H9 (cell line): ENCODE measurements around the gene RANGAP1. TPM values are rescaled to one million over a fixed set of nuclear protein-coding genes. Genes with fewer than 3 reads are reported as not detected.
A peak's percentile ranks its signal among the peaks of the same experiment; 100 is the strongest.

ENCODE experiments used
- DNase-seq: peaks from one replicate; pipeline ENCODE4 v3.0.0-alpha.2; 2017
- H2AFZ ChIP-seq: one replicate; pipeline ENCODE4 v1.6.1; 2013; ENCODE audit warnings: mild to moderate bottlenecking, low read length, control low read depth, moderate library complexity
- H2AK5ac ChIP-seq: 2 replicates; pipeline ENCODE4 v1.6.1; 2013; ENCODE audit warnings: low read length, control low read depth, mixed read lengths; ENCODE audit not compliant: insufficient read length
- H2BK120ac ChIP-seq: one replicate; pipeline ENCODE4 v1.6.1; 2013; ENCODE audit warnings: low read depth, mild to moderate bottlenecking, low read length, control low read depth, inconsistent platforms; ENCODE audit not compliant: poor library complexity, severe bottlenecking
- H2BK12ac ChIP-seq: 2 replicates; pipeline ENCODE4 v1.6.1; 2013; ENCODE audit warnings: low read length, control low read depth, mixed read lengths, low read depth; ENCODE audit not compliant: insufficient read length
- H2BK15ac ChIP-seq: 2 replicates; pipeline ENCODE4 v1.6.1; 2013; ENCODE audit warnings: low read depth, low read length, control low read depth
- H2BK20ac ChIP-seq: one replicate; pipeline ENCODE4 v1.6.1; 2013; ENCODE audit warnings: low read depth, mild to moderate bottlenecking, low read length, control low read depth, inconsistent platforms; ENCODE audit not compliant: poor library complexity, severe bottlenecking
- H2BK5ac ChIP-seq: 2 replicates; pipeline ENCODE4 v1.6.1; 2013; ENCODE audit warnings: low read length, control low read depth, mixed read lengths; ENCODE audit not compliant: insufficient read length
- H3K14ac ChIP-seq: 2 replicates; pipeline ENCODE4 v1.6.1; 2013; ENCODE audit warnings: low read length, control low read depth; ENCODE audit not compliant: insufficient read depth
- H3K18ac ChIP-seq: 2 replicates; pipeline ENCODE4 v1.6.1; 2013; ENCODE audit warnings: low read depth, mild to moderate bottlenecking, mixed read lengths, low read length, control low read depth; ENCODE audit not compliant: insufficient read length
- H3K23ac ChIP-seq: 2 replicates; pipeline ENCODE4 v1.6.1; 2013; ENCODE audit warnings: low read length, control low read depth, mixed read lengths, low read depth; ENCODE audit not compliant: insufficient read length
- H3K23me2 ChIP-seq: 2 replicates; pipeline ENCODE4 v1.6.1; 2013; ENCODE audit warnings: low read depth, mild to moderate bottlenecking, mixed read lengths, low read length, control low read depth; ENCODE audit not compliant: insufficient read length, poor library complexity, severe bottlenecking
- H3K27ac ChIP-seq: 2 replicates; pipeline ENCODE4 v1.5.1; 2013; ENCODE audit warnings: low read length, control low read depth, mixed read lengths, low read depth; ENCODE audit not compliant: insufficient read length
- H3K27me3 ChIP-seq: 2 replicates; pipeline ENCODE4 v1.6.1; 2013; ENCODE audit warnings: low read length, control low read depth, inconsistent platforms; ENCODE audit not compliant: insufficient read depth
- H3K4ac ChIP-seq: 2 replicates; pipeline ENCODE4 v1.6.1; 2013; ENCODE audit warnings: low read depth, mild to moderate bottlenecking, control low read depth, inconsistent platforms, low read length, moderate library complexity
- H3K4me1 ChIP-seq: 2 replicates; pipeline ENCODE4 v1.6.1; 2013; ENCODE audit warnings: low read length, control low read depth, inconsistent platforms; ENCODE audit not compliant: insufficient read depth
- H3K4me2 ChIP-seq: 2 replicates; pipeline ENCODE4 v1.6.1; 2013; ENCODE audit warnings: low read length, control low read depth, mixed read lengths; ENCODE audit not compliant: insufficient read length, insufficient read depth
- H3K56ac ChIP-seq: 2 replicates; pipeline ENCODE4 v1.6.1; 2013; ENCODE audit warnings: low read depth, mild to moderate bottlenecking, mixed read lengths, low read length, control low read depth; ENCODE audit not compliant: insufficient read length
- H3K79me1 ChIP-seq: 2 replicates; pipeline ENCODE4 v1.6.1; 2013; ENCODE audit warnings: low read depth, mild to moderate bottlenecking, moderate library complexity, low read length, control low read depth, inconsistent platforms; ENCODE audit not compliant: insufficient read depth, poor library complexity, severe bottlenecking
- H3K79me2 ChIP-seq: 2 replicates; pipeline ENCODE4 v1.6.1; 2013; ENCODE audit warnings: low read length, control low read depth, inconsistent platforms; ENCODE audit not compliant: insufficient read depth
- H3K9ac ChIP-seq: 2 replicates; pipeline ENCODE4 v1.6.1; 2013; ENCODE audit warnings: low read length, control low read depth, mixed read lengths; ENCODE audit not compliant: insufficient read length; ENCODE audit errors: extremely low read depth
- H3K9me3 ChIP-seq: one replicate; pipeline ENCODE4 v1.6.1; 2013; ENCODE audit warnings: low read depth, low read length, inconsistent platforms; ENCODE audit not compliant: control insufficient read depth
- H3T11ph ChIP-seq: one replicate; pipeline ENCODE4 v1.6.1; 2013; ENCODE audit warnings: mild to moderate bottlenecking, low read length, control low read depth, inconsistent platforms
- H4K20me1 ChIP-seq: one replicate; pipeline ENCODE4 v1.6.1; 2013; ENCODE audit not compliant: control insufficient read depth, insufficient read length, insufficient read depth
- H4K5ac ChIP-seq: 2 replicates; pipeline ENCODE4 v1.6.1; 2013; ENCODE audit warnings: low read depth, mild to moderate bottlenecking, mixed read lengths, low read length, control low read depth; ENCODE audit not compliant: insufficient read length
- H4K8ac ChIP-seq: replicated peaks from 2 replicates; pipeline ENCODE4 v1.6.1; 2013; ENCODE audit warnings: low read length, control low read depth, mixed read lengths, low read depth; ENCODE audit not compliant: insufficient read length
- H4K91ac ChIP-seq: 2 replicates; pipeline ENCODE4 v1.6.1; 2013; ENCODE audit warnings: low read depth, mild to moderate bottlenecking, moderate library complexity, mixed read lengths, low read length, control low read depth; ENCODE audit not compliant: insufficient read length
- H3K27ac Mint-ChIP-seq, 3 experiments: 2 replicates in 2 of 3; 3 replicates in 1 of 3; pipeline ENCODE4 v1.8.0; 2020 to 2021; ENCODE audit warnings: mixed read lengths in 3 of 3, mild to moderate bottlenecking in 1 of 3, moderate library complexity in 1 of 3
- H3K27me3 Mint-ChIP-seq: 2 replicates; pipeline ENCODE4 v1.8.0; 2021; ENCODE audit warnings: low read depth, mild to moderate bottlenecking, moderate library complexity, mixed read lengths
- H3K36me3 Mint-ChIP-seq, 3 experiments: 2 replicates in 2 of 3; 3 replicates in 1 of 3; pipeline ENCODE4 v1.8.0; 2020 to 2021; ENCODE audit warnings: low read depth in 3 of 3, mixed read lengths in 3 of 3; ENCODE audit not compliant: insufficient read depth in 1 of 3
- H3K4me1 Mint-ChIP-seq, 2 experiments: 2 replicates each; pipeline ENCODE4 v1.8.0; 2020; ENCODE audit warnings: mixed read lengths in 2 of 2
- H3K4me3 Mint-ChIP-seq, 2 experiments: 2 replicates in 1 of 2; 3 replicates in 1 of 2; pipeline ENCODE4 v1.8.0; 2020 to 2021; ENCODE audit warnings: mild to moderate bottlenecking in 2 of 2, mixed read lengths in 2 of 2, moderate library complexity in 1 of 2
- H3K9me3 Mint-ChIP-seq, 2 experiments: 2 replicates in 1 of 2; 3 replicates in 1 of 2; pipeline ENCODE4 v1.8.0; 2020; ENCODE audit warnings: mild to moderate bottlenecking in 2 of 2, mixed read lengths in 2 of 2, moderate library complexity in 1 of 2
- CTCF ChIP-seq: fragments of 200-600 bp; sonication (generic); conservative IDR thresholded peaks from 3 replicates; pipeline ENCODE4 v1.8.0; 2021; ENCODE audit warnings: antibody characterized with exemption, mild to moderate bottlenecking
- WGBS: extraction: QIAGEN DNeasy Blood & Tissue Kit; methylation state at CpG from one replicate; pipeline ENCODE4 v1.1.7; 2013; ENCODE audit warnings: missing lambda C conversion rate, low lambda C conversion rate, mixed read lengths; ENCODE audit not compliant: insufficient read length; ENCODE audit errors: extremely low coverage; 5-methylcytosine and 5-hydroxymethylcytosine counted together
- total RNA-seq: library from RNA; stranded (reverse); gene quantifications from 2 replicates; pipeline ENCODE4 v1.2.1, GENCODE V29; 2021

Gene RANGAP1
- total RNA-seq, 1 experiment from 2014 or later, result 130 TPM

- no CpG with 5 or more reads among the region's 6 CpGs for WGBS
- Mint-ChIP-seq H3K27me3 (peaks cover 30% of the 10 kb centered on the region), H3K9me3 (no peaks in the 10 kb centered on the region; a peak in 1 of 5 replicates), H3K27ac (no peak overlapping the region), H3K36me3 (peaks cover 0 to 5% (median 0%) of the 10 kb centered on the region in 3 experiments; a peak in 1 of 7 replicates), H3K4me3 (peak overlapping the region in 1 of 2 experiments; percentile 65; a peak in 2 of 5 replicates), H3K4me1 (peaks cover 2 to 14% of the 10 kb centered on the region in 2 experiments)
- H2AFZ ChIP-seq, result no peak overlapping the region
- no peak overlapping the region for H2BK15ac ChIP-seq
- no peak overlapping the region for H3K23ac ChIP-seq
- H3K56ac ChIP-seq, result no peak overlapping the region
- H3K79me2 ChIP-seq, result no peaks in the 10 kb centered on the region; the same call in 1 of the 2 replicates
- H2BK5ac ChIP-seq, result no peak overlapping the region
- H4K8ac ChIP-seq, result no peak overlapping the region
- no peaks in the 10 kb centered on the region for H3K27me3 ChIP-seq
- H3K4ac ChIP-seq, result no peak overlapping the region
- H3K4me2 ChIP-seq, result no peak overlapping the region
- TF ChIP-seq CTCF, result no peak
- H3K27ac ChIP-seq, result no peak overlapping the region
- H2BK12ac ChIP-seq, result no peak overlapping the region
- no peak overlapping the region for H4K5ac ChIP-seq
- no peak overlapping the region for H3K18ac ChIP-seq
- no peaks in the 10 kb centered on the region for H3K9me3 ChIP-seq
- no peak overlapping the region for H2BK120ac ChIP-seq
- H3K14ac ChIP-seq, result no peak overlapping the region
- peaks cover 11% of the 10 kb centered on the region for H3K23me2 ChIP-seq
- no peak overlapping the region for H2AK5ac ChIP-seq
- no peak for DNase-seq
- no peaks in the 10 kb centered on the region for H3K79me1 ChIP-seq
- H3K9ac ChIP-seq, result no peak overlapping the region
- no peak overlapping the region for H3T11ph ChIP-seq
- no peak overlapping the region for H2BK20ac ChIP-seq
- H4K20me1 ChIP-seq, result no peaks in the 10 kb centered on the region
- H4K91ac ChIP-seq, result no peak overlapping the region
- no peaks in the 10 kb centered on the region for H3K4me1 ChIP-seq
Observed at GRCh38 chr22:41204066-41204465, 81.9 kb downstream of the RANGAP1 start.
